Fibroblast of mammary gland (primary cell): ENCODE measurements around the gene SYNGR2.
A peak's percentile ranks its signal among the peaks of the same experiment; 100 is the strongest.
"Not testable (repeated sequence)": the region's sequence is repeated elsewhere in the genome, so short reads cannot be mapped to it uniquely, and the experiment has no call there.

ENCODE experiments used
- DNase-seq: peaks from one replicate; pipeline ENCODE4 v3.0.0-alpha.2; 2010; ENCODE audit warnings: low read depth
- H3K4me3 ChIP-seq: 2 replicates; pipeline ENCODE4 v1.5.1; 2011; ENCODE audit warnings: low read depth, mild to moderate bottlenecking, low read length, moderate library complexity; ENCODE audit not compliant: control insufficient read depth
- TF ChIP-seq, protein P1 (sequence below): conservative IDR thresholded peaks from 2 replicates; pipeline ENCODE4 v1.5.1; 2011; ENCODE audit warnings: low read depth, low read length, inconsistent platforms; ENCODE audit not compliant: control insufficient read depth, insufficient read depth

The SYNGR2 gene

DNA sequence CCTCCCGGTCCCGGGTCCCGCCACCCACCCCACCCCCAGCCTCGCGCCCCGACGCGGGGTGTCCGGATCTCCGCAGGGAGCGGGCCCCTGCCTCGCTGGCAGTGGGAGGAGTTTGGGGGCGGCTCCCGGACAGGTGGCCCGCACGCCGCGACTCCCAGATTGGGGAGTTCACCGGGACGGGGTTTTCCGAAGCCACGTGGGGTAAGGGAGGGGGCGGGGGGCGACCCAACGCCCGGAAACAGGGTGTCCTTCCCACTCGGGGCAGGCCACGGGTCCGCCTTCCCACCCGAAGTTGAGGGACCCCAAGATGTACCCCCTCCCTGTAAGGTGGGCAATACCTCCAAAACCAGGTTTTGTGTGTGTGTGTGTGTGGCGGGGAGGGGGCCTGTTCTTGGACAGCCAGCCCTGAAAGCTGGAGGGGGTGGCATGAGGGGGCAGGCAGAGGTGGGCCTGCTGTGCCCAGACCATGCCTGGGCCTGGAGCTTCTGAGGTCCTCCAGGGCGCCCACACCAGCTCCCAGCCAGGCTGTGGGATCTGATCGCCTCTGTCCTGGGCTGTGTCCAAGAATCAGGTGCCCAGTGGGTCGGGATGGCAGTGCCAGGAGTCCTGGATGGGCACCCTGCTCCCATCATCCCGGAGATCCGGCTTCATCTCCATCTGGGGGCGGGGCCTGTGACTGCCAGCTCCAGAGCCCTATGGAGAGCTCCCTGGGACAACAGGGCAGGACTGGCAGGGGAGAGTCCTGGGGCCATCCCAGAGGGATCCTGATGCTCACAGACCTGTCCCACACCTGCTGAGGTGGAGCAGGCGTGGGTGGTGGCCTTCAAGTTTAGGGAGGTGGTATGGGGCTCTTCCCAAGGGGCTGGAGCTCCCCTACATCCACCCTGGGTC, 767 bp downstream of the SYNGR2 start:
- TF ChIP-seq, protein P1, sequence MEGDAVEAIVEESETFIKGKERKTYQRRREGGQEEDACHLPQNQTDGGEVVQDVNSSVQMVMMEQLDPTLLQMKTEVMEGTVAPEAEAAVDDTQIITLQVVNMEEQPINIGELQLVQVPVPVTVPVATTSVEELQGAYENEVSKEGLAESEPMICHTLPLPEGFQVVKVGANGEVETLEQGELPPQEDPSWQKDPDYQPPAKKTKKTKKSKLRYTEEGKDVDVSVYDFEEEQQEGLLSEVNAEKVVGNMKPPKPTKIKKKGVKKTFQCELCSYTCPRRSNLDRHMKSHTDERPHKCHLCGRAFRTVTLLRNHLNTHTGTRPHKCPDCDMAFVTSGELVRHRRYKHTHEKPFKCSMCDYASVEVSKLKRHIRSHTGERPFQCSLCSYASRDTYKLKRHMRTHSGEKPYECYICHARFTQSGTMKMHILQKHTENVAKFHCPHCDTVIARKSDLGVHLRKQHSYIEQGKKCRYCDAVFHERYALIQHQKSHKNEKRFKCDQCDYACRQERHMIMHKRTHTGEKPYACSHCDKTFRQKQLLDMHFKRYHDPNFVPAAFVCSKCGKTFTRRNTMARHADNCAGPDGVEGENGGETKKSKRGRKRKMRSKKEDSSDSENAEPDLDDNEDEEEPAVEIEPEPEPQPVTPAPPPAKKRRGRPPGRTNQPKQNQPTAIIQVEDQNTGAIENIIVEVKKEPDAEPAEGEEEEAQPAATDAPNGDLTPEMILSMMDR = no peak
- DNase-seq = no peak
- peak overlapping the region; percentile 28 for H3K4me3 ChIP-seq

DNA sequence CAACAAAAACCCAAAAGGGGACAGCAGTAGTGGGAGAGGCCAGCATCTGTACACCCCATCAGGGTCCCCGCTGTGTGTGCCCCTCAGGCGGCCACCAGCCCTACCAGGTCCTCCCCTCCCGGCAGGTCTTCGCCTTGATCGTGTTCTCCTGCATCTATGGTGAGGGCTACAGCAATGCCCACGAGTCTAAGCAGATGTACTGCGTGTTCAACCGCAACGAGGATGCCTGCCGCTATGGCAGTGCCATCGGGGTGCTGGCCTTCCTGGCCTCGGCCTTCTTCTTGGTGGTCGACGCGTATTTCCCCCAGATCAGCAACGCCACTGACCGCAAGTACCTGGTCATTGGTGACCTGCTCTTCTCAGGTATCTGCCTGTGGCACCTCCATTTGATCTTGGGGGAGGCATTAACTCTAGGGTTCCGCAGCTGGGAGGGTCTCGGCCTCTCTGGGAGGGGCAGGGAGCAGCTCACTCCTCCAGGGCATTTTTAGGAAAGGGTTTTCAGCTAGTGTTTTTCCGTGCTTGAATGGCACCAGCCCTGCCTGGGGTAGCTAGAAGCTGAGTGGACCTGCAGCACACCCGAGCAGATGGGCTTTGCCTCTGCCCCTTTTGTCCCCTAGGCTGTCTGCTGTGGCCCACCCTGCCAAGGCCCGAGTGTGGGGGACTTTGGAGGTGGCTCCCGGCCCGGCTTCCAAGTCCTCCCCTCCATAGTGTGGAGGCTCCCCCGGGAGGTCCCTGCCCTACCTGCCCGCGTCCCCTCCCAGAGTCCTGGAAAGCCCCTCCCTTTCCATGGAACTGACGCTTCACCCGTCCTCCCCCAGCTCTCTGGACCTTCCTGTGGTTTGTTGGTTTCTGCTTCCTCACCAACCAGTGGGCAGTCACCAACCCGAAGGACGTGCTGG, 2.6 kb downstream of the SYNGR2 start:
- TF ChIP-seq, protein P1 = no peak
- no peak for DNase-seq
- H3K4me3 ChIP-seq = no peak overlapping the region

DNA sequence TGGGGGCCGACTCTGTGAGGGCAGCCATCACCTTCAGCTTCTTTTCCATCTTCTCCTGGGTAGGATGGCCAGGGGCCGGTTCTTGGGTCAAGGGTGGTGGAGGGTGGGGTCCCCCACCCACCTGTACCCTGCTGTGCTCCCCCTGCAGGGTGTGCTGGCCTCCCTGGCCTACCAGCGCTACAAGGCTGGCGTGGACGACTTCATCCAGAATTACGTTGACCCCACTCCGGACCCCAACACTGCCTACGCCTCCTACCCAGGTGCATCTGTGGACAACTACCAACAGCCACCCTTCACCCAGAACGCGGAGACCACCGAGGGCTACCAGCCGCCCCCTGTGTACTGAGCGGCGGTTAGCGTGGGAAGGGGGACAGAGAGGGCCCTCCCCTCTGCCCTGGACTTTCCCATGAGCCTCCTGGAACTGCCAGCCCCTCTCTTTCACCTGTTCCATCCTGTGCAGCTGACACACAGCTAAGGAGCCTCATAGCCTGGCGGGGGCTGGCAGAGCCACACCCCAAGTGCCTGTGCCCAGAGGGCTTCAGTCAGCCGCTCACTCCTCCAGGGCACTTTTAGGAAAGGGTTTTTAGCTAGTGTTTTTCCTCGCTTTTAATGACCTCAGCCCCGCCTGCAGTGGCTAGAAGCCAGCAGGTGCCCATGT, 3.3 kb downstream of the SYNGR2 start:
- not testable (repeated sequence) for H3K4me3 ChIP-seq, DNase-seq

DNA sequence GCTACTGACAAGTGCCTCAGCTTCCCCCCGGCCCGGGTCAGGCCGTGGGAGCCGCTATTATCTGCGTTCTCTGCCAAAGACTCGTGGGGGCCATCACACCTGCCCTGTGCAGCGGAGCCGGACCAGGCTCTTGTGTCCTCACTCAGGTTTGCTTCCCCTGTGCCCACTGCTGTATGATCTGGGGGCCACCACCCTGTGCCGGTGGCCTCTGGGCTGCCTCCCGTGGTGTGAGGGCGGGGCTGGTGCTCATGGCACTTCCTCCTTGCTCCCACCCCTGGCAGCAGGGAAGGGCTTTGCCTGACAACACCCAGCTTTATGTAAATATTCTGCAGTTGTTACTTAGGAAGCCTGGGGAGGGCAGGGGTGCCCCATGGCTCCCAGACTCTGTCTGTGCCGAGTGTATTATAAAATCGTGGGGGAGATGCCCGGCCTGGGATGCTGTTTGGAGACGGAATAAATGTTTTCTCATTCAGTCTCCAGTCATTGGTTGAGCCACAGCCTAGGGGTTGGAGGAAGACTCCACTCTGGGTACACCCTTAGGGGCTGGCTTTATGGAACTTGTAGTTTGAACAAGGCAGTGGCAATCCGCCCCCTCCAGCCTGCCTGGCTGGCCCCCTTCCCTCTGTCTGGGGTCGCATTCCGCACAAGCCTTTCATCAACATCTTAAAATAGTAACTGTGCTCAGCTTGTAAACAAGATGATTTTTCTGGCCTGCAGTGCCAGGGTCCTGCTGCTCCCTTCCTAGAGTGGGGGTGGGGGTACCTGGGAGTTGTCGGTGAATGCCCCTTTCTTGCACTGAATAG, 4.1 kb downstream of the SYNGR2 start:
- no peak for DNase-seq
- TF ChIP-seq, protein P1 = no peak
- H3K4me3 ChIP-seq = no peak overlapping the region

DNA sequence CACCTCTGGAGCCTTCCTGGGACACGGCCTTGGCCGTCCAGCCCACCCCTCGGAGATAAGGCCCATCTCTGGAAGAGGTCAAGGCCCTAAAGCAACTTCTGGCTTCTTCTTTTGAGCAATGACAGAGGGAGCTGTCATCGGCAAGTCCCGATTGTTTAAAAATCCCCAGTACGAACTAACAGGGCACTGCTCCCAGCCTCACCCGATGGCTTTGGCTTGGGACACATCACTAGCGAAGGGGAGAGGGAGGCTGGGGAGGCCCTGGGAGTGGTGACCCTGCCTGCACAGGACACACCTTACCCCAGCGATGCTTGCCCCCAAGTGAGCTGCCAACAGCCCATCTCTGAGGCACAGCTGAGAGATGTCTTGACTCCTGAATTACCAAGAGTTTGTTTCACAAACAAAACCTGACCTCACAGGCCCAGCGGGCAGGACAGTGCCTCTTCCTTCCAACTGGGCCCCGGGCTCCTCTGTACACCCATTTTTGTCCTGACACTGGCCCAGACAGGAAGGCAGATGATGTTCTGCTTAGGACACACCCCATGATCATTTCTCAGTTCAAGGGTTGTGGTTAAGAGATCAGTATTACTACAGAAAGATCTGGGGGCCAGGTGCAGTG, 4.8 kb downstream of the SYNGR2 start:
- no peak for DNase-seq
- no peak overlapping the region for H3K4me3 ChIP-seq
- TF ChIP-seq, protein P1 = no peak

DNA sequence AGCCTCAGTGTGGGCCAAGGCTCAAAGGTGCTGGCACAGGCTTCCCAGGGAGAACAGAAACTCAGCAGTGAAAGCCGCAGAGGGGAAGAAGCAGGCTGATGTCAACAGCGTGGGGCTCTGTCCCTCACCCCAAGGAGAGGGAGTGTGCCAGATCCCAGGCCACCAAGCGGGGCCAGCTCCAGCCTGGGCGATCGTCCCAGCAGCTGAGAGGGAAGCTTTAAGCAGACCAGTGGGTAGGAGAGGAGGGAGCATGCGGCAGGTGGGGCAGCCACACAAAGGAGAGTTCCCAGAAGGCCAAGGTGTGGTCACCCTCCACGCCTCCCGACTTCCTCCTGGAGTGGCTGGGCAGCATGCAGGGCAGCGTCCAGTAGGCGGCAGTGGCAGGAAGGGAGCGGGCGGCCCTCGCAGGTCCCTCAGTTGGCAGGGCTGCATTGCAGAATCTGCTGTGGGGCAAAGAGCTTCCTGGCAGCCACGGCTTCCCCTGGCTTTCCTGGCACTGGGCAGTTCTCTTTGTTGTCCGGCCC, 6.0 kb downstream of the SYNGR2 start:
- no peak for DNase-seq
- TF ChIP-seq, protein P1 = no peak
- H3K4me3 ChIP-seq = no peak overlapping the region
